CD4-positive, alpha-beta T cell treated with Interleukin-1 beta for 1 hour (primary cell): ENCODE data around the gene STAB2.

Experiments
- DNase-seq, 2 donors: peaks; one replicate each; pipeline ENCODE4 v3.0.0-alpha.2; 2020 to 2022

Gene STAB2

DNA sequence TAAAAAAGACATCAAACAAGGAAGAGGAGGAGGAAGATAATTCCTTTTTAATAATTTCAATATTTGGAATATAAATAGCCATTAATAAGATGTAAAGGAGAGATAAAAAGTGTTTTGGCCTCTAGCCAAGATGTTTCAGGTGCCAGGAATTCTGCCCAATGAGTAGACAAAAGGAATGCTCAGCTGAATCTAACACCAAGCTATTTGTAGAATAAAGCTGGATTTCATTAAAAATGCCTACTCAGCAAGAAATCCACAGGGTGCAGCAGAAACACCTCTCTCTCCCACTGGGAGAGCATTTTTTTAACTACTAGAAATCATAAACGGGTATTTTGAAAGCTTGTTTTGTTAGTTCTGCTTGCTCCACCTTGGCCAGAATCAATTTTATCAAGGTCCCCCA, 4.1 kb upstream of the STAB2 start:
- DNase-seq, result no peak

DNA sequence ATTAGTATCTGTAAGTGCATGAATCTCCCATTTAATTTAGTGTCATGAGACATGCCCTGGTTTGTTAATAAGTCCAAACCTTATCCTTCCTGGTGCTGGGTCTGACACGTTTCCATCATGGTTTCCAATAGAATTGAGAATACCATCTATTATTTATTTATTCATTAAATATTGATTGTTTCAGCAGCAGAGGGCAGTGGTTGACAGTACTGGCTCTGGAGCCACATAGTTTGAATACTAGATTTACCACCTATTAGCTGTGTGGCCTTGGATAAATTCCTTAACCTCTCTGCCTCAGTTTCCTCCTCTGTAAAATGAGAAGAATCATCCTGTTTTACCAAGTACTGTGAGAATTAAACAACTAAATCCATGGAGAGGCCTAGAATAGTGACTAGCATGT, 941 bp upstream of the STAB2 start:
- no peak for DNase-seq

DNA sequence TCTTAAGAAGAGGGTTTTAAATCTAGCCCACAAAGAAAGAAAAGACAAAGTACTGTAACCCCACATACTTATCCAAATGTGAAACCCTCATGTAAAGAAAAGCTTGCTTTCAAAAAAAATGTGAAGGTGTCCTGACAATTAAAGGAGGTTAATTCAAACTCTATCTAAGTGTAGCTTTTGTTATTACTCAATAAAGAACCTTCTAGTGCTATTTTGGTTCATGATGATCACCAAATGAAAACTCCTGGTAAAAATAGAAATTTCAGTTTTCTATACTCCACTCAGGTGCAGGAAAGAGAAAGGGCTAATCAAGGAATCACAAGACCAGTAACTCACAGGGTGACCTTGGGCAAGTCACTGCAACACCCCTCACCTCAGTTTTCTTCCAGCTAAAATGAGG, 1.6 kb downstream of the STAB2 start:
- no peak for DNase-seq

DNA sequence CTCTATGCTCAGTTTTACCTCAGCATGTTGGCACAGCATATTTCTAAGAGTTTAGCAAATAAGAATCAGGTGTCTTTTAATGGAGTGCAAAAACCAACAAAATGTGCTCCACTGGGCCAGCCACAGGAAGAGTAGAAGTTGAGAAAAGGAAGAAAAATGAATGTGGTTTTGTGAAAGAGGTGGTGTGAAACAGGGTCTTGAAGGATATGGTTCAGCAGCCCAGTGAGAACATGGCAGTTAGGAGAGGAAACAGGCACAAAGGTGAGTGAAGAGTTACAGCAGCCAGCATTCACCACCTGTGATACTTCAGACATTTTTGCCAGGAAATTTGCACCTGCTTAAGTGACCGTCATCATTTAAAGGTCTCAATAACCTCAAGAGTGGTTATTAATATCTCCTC, 2.4 kb downstream of the STAB2 start:
- no peak for DNase-seq

DNA sequence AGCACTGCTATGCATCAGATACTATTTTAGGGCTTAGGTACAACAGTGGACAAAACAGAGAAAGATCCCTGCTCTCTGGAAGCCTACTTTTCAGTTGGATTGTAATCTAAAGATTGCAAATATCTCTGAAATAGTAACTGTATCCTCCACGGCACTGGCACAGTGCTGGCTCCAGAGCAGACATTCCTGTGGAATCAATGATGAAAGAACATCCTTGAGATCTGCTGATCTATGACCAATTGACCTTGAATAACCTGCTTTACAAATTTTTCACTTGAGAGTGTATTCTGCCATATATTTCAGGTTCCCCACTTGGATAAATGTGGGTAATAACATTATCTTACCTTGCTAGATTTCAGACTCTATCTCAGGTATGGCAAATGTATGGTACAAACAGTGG, 3.2 kb downstream of the STAB2 start:
- DNase-seq, result no peak

DNA sequence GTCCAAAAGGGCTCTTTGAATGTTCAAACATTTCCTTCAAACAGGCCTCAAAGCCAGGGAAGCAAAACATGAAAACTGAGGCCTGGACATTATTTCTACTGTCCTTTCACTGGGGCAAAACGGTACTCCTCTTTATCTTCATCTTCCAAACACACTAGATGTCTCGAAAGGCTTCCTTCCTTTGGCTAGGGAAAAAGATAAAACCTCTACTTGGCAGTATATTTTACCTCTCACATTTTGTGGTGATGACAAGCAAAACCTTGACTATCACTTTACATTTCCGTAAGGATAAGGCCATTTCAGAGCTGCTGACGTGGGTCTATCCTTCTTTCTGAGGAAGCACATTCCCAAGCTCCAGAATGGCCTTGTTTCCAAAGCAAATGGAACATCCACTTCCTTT, 9.9 kb downstream of the STAB2 start:
- DNase-seq, result no peak

DNA sequence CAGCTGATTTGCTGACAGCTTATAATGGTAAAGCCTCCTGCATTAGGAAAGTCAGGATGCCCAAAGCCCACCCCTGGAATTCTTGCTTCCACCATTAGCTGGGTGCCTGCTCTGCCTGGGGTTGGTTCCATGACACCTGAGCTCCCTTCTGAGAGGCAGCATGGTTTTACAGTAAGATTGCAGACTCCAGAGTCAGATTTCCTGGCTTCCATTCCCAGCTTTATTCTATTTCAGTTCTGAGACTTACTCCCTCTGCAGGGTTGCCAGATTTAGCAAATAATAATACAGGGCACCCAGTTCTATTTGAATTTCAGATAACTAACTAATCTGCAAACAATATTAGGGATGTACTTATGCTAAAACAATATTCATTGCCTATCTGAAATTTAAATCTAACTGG, 12.2 kb downstream of the STAB2 start:
- DNase-seq, result no peak

DNA sequence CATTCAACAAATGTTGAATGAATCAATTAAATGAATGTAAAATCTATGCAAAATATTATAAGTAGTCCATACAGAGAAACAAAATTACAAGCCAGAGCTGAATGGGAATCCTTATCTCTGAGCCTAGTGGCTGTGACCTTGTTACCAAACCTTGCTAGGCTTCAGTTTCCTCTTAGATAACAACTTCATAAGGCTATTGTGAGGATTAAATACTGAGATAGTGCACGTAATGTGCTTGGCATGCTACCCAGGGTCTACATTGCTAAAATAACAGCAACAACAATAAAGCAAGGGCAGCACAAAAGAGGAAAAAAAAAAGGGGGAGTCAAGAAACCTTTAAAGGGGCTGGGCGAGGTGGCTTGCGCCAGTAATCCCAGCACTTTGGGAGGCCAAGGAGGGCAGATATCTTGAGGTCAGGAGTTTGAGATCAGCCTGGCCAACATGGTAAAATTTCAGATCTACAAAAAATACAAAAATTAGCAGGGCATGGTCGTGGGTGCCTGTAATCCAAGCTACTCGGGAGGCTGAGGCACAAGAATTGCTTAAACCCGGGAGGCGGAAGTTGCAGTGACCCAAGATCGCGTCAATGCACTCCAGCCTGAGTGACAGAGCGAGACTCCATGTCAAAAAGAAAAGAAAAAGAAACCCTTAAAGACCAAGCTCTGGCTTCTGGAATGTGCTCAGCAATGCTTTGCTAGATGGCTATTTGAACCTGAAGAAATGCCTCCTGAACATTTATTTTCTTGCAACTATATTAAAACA, 14.1 kb downstream of the STAB2 start:
- DNase-seq, result no peak

DNA sequence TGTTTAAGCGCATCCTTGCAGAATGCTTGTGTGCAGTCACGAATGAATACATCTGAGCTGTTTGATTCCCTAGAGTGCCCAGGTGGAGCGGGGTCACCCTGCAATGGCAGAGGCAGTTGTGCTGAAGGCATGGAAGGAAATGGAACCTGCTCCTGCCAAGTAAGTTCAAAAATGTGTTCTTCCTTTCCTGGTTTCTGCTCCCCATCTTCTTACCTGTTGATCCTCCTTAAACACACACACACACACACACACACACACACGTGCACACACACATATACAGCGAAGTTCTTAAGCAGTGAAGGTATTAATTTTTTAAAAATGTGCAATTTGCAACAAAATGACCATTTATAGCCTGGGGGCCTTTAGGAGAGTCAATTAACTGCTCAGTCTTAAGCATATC, 33.3 kb downstream of the STAB2 start:
- no peak for DNase-seq

DNA sequence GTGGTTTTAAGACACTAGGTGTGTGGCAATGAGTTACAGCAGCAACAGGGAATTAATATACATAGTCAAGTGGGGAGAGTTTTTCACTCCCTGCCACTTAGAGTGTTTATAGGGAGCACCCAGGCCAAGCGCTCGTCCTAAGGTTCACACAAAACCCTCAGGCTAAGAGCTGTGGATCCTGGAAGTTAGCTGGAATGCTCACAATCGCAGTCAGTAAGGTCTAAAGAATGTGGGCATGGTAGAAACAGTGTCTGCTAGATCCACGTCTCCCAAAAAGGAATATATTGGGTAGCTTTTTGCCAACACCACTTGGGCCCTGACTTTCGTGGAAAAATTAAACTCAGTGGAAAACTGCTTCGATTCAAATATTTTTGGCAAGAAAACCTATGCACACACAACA, 36.6 kb downstream of the STAB2 start:
- no peak for DNase-seq

DNA sequence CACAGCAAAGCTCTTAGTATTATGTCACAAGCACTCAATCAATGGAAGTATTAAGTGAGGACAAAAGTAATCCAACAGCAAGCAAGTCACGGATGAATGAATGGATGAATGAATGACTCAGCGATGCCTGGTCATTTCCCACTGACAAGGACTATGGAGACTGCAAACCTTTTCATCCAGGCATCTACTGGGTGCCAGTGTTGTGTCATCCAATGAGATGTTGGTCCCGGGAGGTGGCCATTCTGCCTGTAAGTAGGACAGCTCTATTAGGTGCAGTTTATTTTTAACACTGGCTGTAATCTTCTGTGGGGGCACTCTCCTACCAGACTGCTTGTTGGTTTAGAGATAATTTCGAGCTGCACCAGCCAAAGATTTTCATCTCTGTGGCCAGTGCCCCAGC, 39.4 kb downstream of the STAB2 start:
- no peak for DNase-seq

DNA sequence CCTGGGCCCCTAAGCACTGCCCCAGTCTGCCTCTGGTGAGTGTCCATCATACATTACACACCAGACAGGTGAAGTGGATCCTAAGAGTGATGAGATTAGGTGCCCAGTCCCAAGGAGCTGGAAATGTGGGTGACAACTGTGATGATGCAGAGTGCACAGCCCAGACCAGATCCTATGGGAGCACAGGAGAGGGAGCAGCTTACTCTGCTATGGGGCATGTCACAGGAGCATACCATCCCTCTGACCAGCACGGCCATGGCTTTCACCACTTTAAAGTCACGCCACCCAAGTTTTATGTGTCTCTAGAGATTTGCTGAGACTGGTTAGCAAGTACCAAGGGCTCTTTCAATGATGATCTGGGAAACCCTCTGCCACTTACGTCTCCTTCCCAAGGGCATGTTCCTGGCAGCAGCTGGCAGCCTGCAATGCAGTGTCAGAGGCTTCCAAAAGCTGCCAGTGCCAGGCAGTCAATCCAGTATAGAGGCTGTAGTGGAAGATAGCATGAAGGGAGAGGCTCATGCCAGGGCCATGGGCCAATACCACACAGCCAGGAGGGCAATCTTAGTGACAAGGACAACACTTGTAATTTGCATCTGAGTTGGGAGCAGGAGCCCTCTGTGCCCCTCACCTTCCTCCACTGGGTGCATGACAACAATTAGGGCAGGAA, 40.2 kb downstream of the STAB2 start:
- DNase-seq, result no peak

DNA sequence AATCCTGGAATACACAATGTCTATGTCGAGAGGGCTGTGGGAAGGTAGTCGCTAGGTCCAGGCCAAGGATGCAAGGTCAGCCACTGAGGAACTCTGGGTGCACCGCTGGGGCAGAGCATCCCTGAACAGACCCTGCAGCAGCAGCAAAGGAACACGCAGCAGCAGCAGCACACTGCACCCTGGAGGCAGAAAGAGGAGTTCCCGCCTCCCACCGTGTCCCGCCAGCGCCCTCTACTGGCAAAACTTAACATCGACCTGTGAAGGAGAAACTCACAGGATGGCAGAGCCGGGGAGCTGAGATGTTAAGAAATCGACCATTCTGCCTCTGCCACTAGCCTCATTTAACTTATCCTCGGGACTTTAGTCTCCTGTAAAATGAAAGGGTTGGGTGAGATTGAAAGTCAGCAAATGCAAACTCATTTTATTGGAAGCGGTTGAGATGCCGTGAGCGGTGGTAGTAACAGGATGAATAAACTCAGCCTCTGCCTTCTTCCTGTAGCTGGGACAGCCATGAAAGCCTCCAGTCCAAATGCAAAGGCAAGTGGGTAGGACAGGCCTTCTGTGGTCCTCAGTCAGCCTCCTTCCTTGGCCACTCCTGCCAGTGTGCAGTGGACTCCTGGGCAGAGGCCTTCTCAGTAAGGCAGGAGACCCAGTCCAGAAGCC, 45.6 kb downstream of the STAB2 start:
- peak; percentile 15 to 31 for DNase-seq

DNA sequence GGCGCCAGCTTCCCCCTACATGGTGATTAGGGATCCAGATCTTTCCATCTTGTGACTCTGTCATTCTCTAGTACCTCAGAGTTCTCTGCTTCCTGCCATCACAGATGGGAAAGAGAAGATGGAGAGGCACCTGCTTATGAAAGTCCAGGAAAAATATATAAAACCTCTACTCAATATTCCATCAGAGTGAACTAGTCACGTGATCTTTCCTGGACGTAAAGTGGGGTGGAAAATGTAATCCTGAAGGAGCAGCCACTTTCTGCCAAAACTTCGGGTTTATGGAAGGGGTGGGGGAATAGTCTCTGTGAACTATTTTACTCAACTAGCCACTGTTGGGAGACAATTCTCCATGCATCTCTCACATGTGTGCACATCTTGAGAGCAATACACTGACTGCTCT, 47.7 kb downstream of the STAB2 start:
- no peak for DNase-seq

DNA sequence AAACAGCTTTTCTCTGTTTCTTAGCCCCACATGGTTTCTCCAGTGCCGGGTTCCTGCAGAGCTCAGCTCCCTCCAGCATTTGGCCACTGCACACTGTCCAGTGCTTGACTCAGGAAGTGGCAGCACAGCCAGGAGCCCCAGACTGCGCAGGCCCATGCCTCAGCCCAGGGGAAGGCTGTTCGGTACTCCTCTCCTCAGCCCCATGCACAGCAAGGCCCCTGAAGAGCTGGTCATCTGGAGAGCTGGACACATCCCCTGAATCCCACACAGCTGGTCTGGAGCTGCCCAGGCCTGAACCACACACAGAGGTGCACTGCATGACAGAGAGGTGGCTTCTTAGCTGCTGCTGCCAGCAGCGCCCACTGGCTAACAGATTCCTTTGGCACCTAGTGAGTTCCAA, 48.3 kb downstream of the STAB2 start:
- DNase-seq, result no peak

DNA sequence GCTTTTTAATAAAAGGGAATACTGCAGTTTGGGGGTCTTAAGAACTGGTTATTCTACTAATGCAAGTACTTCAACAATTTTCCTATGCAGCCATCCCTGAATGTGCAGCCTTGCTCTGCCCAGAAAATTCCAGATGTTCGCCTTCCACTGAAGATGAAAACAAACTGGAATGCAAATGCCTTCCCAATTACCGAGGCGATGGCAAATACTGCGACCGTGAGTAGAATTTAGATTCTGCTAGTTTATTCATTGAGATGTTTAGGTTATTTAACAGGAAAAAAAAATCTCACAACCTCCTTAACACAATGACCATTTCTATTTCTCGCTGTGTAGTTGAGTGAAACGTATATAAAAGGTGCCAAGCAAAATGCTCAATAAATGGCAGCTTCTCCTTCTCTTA, 49.9 kb downstream of the STAB2 start:
- no peak for DNase-seq

DNA sequence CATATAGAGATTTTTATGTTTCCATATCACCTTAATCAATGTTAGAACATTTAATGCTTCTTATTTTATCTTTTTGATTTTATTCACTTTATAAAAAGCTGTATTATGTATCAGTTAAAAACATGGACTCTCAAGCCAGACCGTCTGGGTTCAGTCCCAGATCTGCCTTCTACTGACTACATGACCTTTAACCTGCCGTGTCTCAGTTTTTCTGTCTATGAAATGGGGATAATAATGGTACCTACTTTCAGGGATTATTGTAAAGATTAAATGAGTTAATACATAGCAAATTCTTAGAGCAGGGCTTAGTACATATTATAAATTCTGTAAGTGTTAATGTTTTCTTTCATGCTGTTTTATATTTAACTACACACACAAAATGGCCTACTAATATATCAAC, 50.4 kb downstream of the STAB2 start:
- DNase-seq, result no peak

DNA sequence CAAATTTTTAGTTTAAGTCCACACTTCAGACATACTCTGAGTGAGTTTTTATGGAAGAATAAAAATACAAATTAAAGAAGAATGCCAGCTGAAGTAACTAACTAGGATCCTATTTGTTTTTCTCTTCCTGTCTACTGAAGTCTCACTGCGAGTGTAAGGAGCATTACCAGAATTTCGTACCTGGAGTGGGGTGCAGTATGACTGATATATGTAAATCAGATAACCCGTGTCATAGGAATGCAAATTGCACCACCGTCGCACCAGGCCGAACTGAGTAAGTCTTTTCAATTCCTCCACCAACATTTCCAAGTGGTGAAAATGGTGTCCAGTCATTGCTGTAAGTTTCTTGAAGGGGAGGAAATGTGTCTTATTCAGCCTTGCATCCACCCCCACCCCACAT, 52.9 kb downstream of the STAB2 start:
- no peak for DNase-seq

DNA sequence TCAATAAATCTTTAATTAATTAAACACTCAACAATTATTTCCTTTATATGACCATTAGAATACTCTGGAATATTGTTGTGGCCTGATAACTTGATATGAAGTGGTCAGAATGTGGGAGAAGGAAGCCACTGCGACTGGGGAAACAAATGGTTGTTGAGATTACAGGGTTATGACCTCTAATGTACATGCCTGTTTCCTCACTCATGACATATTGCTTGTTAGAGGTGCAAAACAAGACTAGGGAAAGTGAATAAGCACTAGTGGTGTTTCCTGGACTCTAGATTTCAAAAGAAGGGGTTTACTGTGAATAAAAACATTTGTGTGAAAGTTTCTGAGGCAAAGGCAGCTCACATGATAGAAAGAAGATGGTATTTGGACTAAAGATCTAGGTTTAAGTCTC, 53.3 kb downstream of the STAB2 start:
- DNase-seq, result no peak

DNA sequence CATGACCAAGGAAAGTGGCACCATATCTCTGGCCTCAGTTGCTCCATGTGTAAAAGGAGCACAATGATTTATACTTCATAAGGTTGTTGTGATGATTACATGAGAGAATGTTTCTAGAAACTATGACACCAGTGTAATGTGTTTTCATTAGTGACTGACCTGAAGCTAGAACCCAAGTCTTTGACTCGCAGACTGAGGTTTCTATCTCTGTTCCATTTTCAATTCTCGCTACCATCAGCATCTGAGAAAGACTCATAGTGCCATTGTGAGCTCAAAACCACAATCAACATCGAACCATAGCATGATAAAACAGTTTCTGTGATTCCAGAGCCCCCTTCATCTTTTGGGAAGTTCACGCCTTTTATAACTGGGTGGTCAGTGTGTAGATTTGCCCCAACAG, 53.8 kb downstream of the STAB2 start:
- no peak for DNase-seq

DNA sequence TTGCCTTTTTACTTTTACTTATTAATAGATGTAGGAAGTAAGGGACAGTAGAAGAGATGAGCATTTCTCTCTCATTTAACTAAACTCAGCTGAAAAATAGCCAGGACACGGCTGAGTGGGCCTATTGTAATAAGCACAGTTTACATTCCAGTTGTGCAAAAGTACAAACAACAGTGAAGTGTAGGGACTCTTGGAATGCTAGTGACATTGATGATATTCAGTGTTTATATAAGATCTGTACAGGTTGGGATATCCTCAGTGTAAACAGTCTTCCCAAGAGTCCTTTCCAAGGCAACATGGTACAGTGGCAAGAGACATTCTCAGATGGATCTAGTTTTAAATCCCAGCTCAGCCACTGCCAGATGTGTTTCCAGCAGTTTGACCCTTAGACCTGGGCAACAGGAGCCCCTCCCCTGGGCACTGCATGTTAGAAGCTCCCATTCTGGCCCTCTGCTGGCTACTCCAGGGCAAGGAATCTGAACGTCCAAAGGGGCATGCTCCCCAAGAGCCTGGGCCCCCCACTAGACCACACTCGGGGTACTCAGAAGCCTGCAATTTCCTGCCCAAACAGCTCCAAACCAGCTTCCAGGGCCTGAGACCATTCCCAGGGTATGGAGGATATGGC, 55.3 kb downstream of the STAB2 start:
- DNase-seq, result no peak

DNA sequence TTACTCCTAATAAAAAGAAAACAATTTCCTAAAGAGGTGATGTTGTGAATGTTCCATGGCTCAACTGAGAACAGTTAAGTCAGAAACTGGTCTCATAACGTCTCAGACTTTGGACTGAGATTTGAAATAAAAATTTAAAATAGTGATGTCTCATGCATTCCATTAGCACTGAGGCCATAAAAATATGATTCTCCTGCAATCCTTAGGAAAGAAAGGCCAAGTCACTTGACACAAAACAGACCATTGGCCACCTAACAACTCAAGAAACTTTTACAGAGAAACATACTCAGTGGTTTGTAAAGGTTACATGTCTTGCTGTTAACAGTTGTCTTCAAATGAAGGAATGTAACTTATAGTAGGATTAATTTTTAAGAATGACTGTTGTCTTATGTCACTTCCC, 58.1 kb downstream of the STAB2 start:
- DNase-seq, result no peak

DNA sequence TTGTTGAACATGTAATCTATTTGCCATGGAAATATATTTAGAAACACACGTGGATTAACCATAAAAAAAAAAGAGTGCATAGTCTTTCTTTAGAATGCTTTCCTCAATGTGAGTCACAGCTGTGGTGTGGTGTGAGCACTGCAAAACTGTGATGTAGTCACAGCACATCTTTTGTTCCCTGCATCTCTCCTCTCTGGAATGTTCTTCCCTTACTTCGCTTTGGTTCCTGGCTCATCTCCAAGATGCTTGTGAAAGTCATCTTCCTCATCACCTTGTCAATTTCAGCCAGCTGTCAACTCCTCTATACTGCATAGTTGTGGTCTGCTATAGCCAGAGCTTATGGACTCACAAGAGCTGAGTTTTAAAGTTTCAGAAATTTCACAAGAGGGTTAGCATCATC, 60.2 kb downstream of the STAB2 start:
- DNase-seq, result no peak

DNA sequence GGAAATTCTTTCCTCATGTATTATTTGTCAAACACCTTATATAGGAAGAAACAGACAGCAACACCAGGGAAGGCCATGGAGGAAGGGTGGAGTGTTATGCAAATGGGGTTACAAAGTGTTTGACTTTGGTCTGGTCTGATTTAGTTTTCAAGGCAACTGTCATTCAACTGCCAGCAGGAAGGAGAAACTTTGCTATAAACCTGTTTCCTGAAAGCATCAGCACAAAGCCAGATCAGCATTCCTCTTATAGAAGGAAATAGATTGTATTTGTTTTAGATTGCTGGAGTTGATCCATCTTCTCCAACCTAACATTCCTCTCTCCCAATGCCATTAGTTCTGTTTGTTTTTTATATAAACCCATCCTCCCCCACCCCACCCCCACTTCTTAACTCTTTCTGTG, 65.7 kb downstream of the STAB2 start:
- no peak for DNase-seq
